ENCODE measurements around the gene CPT1A.
"Not testable (repeated sequence)": the region's sequence is repeated elsewhere in the genome, so short reads cannot be mapped to it uniquely, and the experiment has no call there.

Gene CPT1A

DNA sequence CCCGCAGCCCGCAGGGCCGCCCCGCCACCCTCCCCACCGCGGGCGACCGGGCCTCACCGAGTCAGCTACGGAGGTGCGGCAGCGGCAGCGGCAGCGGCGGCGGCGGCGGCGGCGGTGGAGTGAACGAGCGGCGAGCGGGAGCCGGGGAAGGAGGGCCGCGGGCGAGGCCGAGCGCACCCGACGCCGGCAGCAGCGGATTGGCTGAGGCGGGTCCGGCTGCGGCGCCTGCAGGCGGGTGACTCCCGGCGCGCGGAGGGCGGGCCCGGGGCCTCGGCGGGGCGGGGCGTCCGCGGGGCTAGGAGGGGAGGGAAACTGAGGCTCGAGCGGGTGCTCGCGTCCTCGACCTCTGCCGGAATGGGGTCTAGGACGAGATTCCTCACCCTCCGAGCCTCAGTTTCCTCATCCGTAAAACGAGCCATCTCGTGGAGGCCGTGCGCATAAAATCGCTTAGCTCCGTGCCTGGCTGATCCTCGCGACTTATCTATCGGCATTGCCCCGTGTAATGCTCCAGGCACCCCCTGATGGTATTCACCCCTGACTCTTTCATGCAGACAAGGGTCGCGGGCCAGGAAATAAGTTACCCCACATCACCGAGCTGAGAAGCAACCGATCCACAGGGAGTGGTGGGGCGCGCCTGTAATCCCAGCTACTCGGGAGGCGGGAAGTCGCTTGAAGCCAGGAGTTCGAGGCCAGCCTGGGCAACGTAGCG is at the start of gene CPT1A:
CPT1A (minus strand) TSS at position 199 of the 709 bp plus-strand sequence. CDS start 26,442 bp downstream, outside the sequence.
- H3K27me3 ChIP-seq (ENCODE audit: low read depth, low read length) = no peaks in the 10 kb centered on the region
- no peaks in the 10 kb centered on the region for H3K9me3 ChIP-seq (ENCODE audit: control insufficient read depth in 1 of 2, low read length in 2 of 2)
- peak within 1 kb of the TSS; percentile 79 for H3K27ac ChIP-seq (ENCODE audit: low read length)
- H3K4me1 ChIP-seq (ENCODE audit: control insufficient read depth in 1 of 2, insufficient read depth in 2 of 2, low read length in 2 of 2) = peaks cover 25 to 41% of the 10 kb centered on the region in 2 donors
- peak within 1 kb of the TSS; percentile 68 to 92 for H3K4me3 ChIP-seq (ENCODE audit: low read depth in 1 of 2, low read length in 2 of 2)
- peaks cover 0 to 5% of the 10 kb centered on the region in 2 donors for H3K36me3 ChIP-seq (ENCODE audit: control insufficient read depth in 1 of 2, insufficient read depth in 2 of 2, low read length in 2 of 2)

DNA sequence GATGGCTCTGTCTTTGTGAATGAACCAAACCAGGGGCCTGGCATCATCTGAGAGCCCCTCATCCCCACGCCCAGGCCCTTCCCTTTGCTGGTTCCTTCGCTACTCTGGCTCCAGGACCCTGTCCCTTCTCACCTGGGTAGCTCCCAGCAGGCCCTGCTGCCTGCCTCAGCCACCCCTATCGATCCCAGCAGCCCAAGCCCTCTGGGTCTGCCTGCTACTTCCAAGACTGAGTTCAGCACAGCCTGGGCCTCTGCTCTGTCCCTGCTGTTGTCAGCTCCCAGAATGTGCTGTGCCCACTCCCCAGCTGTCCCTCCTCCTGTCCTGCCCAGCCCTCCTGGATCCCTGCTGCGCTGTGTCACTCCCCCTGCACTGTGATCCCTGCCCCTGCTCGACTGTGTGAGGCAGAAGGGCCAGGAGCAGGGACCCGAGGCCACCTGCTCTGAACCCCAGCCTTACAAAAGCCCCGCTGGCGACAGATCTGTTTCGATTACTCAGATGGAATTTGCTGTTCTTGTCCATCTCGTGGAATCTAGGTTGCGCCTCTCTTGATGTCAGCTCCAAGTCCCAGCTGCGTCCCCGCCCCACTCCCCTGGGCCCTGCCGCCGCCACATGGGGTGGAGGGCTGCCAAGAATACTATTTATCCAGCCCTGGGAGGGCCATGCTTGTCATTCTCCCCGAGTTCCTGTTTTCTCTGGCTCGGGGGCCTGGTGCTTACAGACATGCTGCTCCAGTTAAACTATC is 48.9 kb upstream of the CPT1A start:
- no peaks in the 10 kb centered on the region for H3K9me3 ChIP-seq (ENCODE audit: control insufficient read depth in 1 of 2, low read length in 2 of 2)
- H3K36me3 ChIP-seq (ENCODE audit: control insufficient read depth in 1 of 2, insufficient read depth in 2 of 2, low read length in 2 of 2) = peaks cover 24 to 42% of the 10 kb centered on the region in 2 donors
- H3K4me1 ChIP-seq (ENCODE audit: control insufficient read depth in 1 of 2, insufficient read depth in 2 of 2, low read length in 2 of 2) = peaks cover 4 to 19% of the 10 kb centered on the region in 2 donors
- no peak overlapping the region for H3K27ac ChIP-seq (ENCODE audit: low read length)
- no peak overlapping the region for H3K4me3 ChIP-seq (ENCODE audit: low read depth in 1 of 2, low read length in 2 of 2)
- no peaks in the 10 kb centered on the region for H3K27me3 ChIP-seq (ENCODE audit: low read depth, low read length)

DNA sequence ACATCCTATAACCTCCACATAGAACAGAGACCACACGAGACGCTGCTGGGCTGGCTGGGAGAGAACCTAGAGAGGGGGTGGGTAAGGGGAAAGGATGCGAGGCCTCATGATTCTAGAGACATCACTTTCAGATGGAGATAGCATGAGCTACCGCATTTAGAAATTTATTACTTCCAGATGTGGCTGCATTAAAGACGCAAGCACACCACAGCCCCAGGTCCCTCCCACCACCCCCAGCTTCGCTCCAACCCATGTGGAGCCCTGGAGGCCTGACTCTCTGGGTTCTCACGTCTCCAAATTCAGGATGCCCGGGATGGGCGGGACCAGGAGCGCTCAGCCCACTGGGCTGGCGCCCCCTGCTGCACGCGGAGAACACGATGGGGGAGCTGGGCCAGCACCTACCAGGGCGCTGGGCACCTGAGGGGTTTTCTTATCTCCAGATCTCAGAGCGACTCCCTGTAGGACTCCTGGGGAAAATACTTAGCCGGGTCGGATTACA is 48.3 kb upstream of the CPT1A start:
- Histone ChIP-seq H3K4me1 (ENCODE audit: control insufficient read depth in 1 of 2, insufficient read depth in 2 of 2, low read length in 2 of 2) (peaks cover 4 to 19% of the 10 kb centered on the region in 2 donors), H3K27me3 (ENCODE audit: low read depth, low read length) (no peaks in the 10 kb centered on the region), H3K4me3 (ENCODE audit: low read depth in 1 of 2, low read length in 2 of 2) (no peak overlapping the region), H3K27ac (ENCODE audit: low read length) (no peak overlapping the region), H3K36me3 (ENCODE audit: control insufficient read depth in 1 of 2, insufficient read depth in 2 of 2, low read length in 2 of 2) (peaks cover 23 to 36% of the 10 kb centered on the region in 2 donors), H3K9me3 (ENCODE audit: control insufficient read depth in 1 of 2, low read length in 2 of 2) (no peaks in the 10 kb centered on the region)

DNA sequence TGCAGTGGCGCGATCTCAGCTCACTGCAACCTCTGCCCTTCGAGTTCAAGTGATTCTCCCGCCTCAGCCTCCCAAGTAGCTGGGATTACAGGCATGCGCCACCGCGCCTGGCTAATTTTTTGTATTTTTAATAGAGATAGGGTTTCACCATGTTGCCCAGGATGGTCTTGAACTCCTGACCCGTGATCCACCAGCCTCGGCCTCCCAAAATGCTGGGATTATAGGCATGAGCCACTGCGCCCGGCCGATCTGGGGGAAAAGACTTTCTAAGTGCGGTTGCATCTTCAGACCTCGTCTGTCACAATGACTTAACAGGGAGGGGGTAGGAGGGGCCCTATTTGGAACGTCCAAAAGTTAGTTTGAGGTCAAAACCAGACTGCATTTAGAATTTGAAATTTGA is 43.1 kb upstream of the CPT1A start:
- not testable (repeated sequence) for H3K4me3 ChIP-seq (ENCODE audit: low read depth in 1 of 2, low read length in 2 of 2); H3K9me3 ChIP-seq (ENCODE audit: control insufficient read depth in 1 of 2, low read length in 2 of 2); H3K36me3 ChIP-seq (ENCODE audit: control insufficient read depth in 1 of 2, insufficient read depth in 2 of 2, low read length in 2 of 2); H3K4me1 ChIP-seq (ENCODE audit: control insufficient read depth in 1 of 2, insufficient read depth in 2 of 2, low read length in 2 of 2); H3K27me3 ChIP-seq (ENCODE audit: low read depth, low read length); H3K27ac ChIP-seq (ENCODE audit: low read length)

DNA sequence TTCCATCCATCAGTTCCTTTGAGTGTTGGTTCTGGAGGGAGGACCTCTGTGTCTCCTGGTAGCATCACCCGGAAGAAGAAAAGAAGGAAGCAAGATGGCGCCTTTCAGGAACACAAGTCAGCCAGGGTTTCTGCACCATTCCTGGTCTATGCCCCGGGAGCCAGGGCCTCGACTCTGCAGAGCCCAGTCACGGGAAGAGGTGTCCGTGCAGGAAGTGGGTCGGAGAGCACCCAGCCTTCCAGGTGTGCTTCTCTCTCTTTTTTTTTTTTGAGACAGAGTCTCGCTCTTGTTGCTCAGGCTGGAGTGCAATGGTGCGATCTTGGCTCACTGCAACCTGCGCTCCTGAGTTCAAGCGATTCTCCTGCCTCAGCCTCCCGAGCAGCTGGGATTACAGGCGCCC is 40.7 kb upstream of the CPT1A start:
- H3K4me3 ChIP-seq (ENCODE audit: low read depth in 1 of 2, low read length in 2 of 2) = no peak overlapping the region

DNA sequence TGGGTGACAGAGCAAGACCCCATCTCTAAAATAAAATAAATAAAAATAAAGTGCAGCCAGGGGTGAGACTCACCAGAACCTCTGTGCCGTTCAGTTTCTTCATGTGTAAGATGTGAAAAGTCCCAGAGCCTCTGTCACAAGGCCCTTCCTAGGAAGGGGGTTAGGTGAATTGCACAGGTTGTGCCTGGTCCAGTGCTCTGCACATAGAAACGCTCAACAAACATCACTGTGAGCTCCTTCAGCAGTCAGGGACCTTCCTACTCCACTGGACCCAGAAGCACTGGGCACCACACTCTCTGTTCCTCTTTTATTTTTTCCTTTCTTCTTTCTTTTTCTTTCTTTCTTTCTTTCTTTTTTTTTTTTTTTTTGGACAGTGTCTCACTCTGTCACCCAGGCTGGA is 39.6 kb upstream of the CPT1A start:
- Histone ChIP-seq H3K4me3 (ENCODE audit: low read depth in 1 of 2, low read length in 2 of 2) (no peak overlapping the region), H3K4me1 (ENCODE audit: control insufficient read depth in 1 of 2, insufficient read depth in 2 of 2, low read length in 2 of 2) (no peaks in the 10 kb centered on the region)

More for the DNA sequence above, 40.7 kb upstream of the CPT1A start:
- no peaks in the 10 kb centered on the region for H3K36me3 ChIP-seq (ENCODE audit: control insufficient read depth in 1 of 2, insufficient read depth in 2 of 2, low read length in 2 of 2)
- no peak overlapping the region for H3K27ac ChIP-seq (ENCODE audit: low read length)
- H3K4me1 ChIP-seq (ENCODE audit: control insufficient read depth in 1 of 2, insufficient read depth in 2 of 2, low read length in 2 of 2) = no peaks in the 10 kb centered on the region
- H3K9me3 ChIP-seq (ENCODE audit: control insufficient read depth in 1 of 2, low read length in 2 of 2) = no peaks in the 10 kb centered on the region
- H3K27me3 ChIP-seq (ENCODE audit: low read depth, low read length) = no peaks in the 10 kb centered on the region

DNA sequence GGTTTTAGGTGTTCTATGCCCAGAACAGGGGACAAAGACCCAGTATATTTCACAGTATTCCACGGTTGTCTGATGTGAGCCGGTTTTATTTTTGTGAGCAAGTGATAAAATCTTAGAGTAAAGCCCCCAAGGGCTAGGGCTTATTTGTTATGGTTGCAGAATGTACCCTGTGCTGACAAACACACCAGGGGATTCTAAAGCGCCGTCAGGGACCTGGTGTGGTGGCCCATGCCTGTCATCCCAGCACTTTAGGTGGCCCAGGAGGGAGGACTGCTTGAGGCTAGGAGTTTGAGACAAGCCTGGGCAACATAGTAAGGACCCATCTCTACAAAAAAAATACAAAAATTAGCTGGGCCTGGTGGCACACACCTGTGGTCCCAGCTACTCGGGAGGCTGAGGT is 39.1 kb upstream of the CPT1A start:
- no peaks in the 10 kb centered on the region for H3K27me3 ChIP-seq (ENCODE audit: low read depth, low read length)
- no peaks in the 10 kb centered on the region for H3K36me3 ChIP-seq (ENCODE audit: control insufficient read depth in 1 of 2, insufficient read depth in 2 of 2, low read length in 2 of 2)
- no peak overlapping the region for H3K27ac ChIP-seq (ENCODE audit: low read length)
- no peaks in the 10 kb centered on the region for H3K4me1 ChIP-seq (ENCODE audit: control insufficient read depth in 1 of 2, insufficient read depth in 2 of 2, low read length in 2 of 2)
- H3K4me3 ChIP-seq (ENCODE audit: low read depth in 1 of 2, low read length in 2 of 2) = no peak overlapping the region
- H3K9me3 ChIP-seq (ENCODE audit: control insufficient read depth in 1 of 2, low read length in 2 of 2) = no peaks in the 10 kb centered on the region

More for the DNA sequence above, 39.6 kb upstream of the CPT1A start:
- Histone ChIP-seq H3K9me3 (ENCODE audit: control insufficient read depth in 1 of 2, low read length in 2 of 2) (no peaks in the 10 kb centered on the region), H3K36me3 (ENCODE audit: control insufficient read depth in 1 of 2, insufficient read depth in 2 of 2, low read length in 2 of 2) (no peaks in the 10 kb centered on the region), H3K27me3 (ENCODE audit: low read depth, low read length) (no peaks in the 10 kb centered on the region), H3K27ac (ENCODE audit: low read length) (no peak overlapping the region)

DNA sequence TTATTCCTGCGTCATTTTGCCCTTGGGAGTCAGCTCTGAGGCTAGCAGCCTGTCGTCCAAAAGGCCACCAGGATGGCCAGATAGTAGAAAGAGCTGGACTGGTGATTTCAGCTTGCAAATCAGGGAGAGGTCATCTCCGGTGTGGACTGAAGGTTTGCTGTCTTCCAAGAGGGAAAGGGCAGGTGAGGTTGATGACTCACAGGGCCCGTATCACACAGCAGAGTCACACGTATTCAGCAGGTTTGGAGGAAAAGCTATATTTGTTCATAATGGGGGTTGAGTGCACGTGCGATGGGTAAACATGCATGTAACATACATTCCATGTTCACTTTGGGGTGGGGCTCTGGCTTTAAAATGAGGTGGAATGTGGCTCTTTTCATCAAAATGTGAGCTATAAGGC is 36.3 kb upstream of the CPT1A start:
- H3K27ac ChIP-seq (ENCODE audit: low read length) = no peak overlapping the region

DNA sequence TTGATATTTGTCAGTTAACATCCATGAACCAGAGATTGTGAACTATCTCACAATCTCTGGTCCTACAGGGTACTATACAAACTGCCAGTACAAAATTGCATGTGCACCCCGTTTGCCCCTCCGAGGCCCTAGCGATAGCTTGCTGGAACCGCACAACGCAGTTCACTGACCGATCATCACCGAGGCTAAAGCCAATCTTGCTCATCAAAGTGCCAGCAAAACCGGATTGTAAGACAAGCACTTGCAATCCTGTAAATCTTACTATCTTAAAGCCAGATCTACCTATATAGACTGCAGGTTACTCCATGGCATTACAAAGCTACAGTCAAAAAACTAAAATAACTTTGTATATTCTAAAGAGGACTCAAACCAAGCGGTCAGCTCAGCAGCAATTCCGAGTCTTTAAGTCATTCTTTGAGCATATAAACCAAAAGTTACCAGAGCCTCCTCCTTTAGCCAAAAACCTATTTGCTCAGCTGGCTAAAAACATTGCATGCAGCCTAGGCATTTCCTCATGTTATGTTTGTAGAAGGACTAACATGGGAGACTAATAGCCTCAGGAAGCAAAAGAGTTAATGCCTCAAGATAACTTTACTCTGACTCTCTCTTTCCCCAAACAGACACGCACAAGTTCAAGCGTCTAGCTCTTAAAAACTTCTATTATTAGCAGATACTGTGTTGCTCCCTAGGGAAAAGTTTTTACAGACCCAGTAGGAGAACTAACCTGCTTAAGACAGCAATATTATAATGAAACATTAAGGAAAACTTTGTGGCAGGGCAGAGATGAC is 30.7 kb upstream of the CPT1A start:
- H3K9me3 ChIP-seq (ENCODE audit: control insufficient read depth in 1 of 2, low read length in 2 of 2) = no peaks in the 10 kb centered on the region
- H3K27ac ChIP-seq (ENCODE audit: low read length) = no peak overlapping the region
- H3K27me3 ChIP-seq (ENCODE audit: low read depth, low read length) = no peaks in the 10 kb centered on the region
- H3K4me1 ChIP-seq (ENCODE audit: control insufficient read depth in 1 of 2, insufficient read depth in 2 of 2, low read length in 2 of 2) = peaks cover 3 to 18% of the 10 kb centered on the region in 2 donors
- no peak overlapping the region for H3K4me3 ChIP-seq (ENCODE audit: low read depth in 1 of 2, low read length in 2 of 2)
- no peaks in the 10 kb centered on the region for H3K36me3 ChIP-seq (ENCODE audit: control insufficient read depth in 1 of 2, insufficient read depth in 2 of 2, low read length in 2 of 2)

More for the DNA sequence above, 36.3 kb upstream of the CPT1A start:
- Histone ChIP-seq H3K27me3 (ENCODE audit: low read depth, low read length) (no peaks in the 10 kb centered on the region), H3K4me1 (ENCODE audit: control insufficient read depth in 1 of 2, insufficient read depth in 2 of 2, low read length in 2 of 2) (peaks cover 0 to 2% of the 10 kb centered on the region in 2 donors), H3K4me3 (ENCODE audit: low read depth in 1 of 2, low read length in 2 of 2) (no peak overlapping the region), H3K36me3 (ENCODE audit: control insufficient read depth in 1 of 2, insufficient read depth in 2 of 2, low read length in 2 of 2) (no peaks in the 10 kb centered on the region), H3K9me3 (ENCODE audit: control insufficient read depth in 1 of 2, low read length in 2 of 2) (no peaks in the 10 kb centered on the region)

DNA sequence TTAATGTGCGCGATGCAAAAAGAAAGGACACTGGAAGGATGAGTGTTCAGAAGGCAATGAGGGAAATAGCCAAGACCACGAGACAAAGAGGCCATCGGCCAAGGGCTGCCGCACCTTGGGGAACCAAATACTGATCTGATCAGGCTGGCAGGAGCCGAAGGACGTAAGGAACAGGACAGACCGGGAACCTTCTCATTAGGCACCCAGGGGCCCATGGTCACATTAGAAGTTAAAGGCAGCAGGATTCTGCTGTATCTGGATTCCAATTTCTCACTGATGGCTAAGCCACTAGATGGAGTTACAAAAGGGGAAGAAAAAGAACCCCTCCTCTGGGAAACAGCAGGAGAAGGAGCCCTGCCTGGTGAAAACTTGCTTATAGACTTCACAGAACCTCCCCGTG is 28.8 kb upstream of the CPT1A start:
- H3K27me3 ChIP-seq (ENCODE audit: low read depth, low read length) = no peaks in the 10 kb centered on the region
- peaks cover 3 to 18% of the 10 kb centered on the region in 2 donors for H3K4me1 ChIP-seq (ENCODE audit: control insufficient read depth in 1 of 2, insufficient read depth in 2 of 2, low read length in 2 of 2)
- H3K36me3 ChIP-seq (ENCODE audit: control insufficient read depth in 1 of 2, insufficient read depth in 2 of 2, low read length in 2 of 2) = no peaks in the 10 kb centered on the region
- H3K9me3 ChIP-seq (ENCODE audit: control insufficient read depth in 1 of 2, low read length in 2 of 2) = no peaks in the 10 kb centered on the region
- peak overlapping the region; percentile 56 to 68 for H3K4me3 ChIP-seq (ENCODE audit: low read depth in 1 of 2, low read length in 2 of 2)
- H3K27ac ChIP-seq (ENCODE audit: low read length) = no peak overlapping the region

Data from muscle layer of duodenum (tissue), 2 donors.